HG03558 (cell line): ENCODE data around the gene CNOT3.

Source experiments
- ATAC-seq: cut with Tn5 transposase; IDR thresholded peaks from one replicate; pipeline ENCODE4 v1.9.1; 2021; ENCODE audit warnings: moderate number of reproducible peaks; ENCODE audit not compliant: unreplicated experiment; ENCODE audit errors: extremely low read depth

Gene CNOT3

GRCh38 chr19:54145541-54146158 is 8.1 kb downstream of the CNOT3 start:
- ATAC-seq = no peak

GRCh38 chr19:54147676-54148075 is 10.1 kb downstream of the CNOT3 start:
- no peak for ATAC-seq

GRCh38 chr19:54148158-54148557 is 10.6 kb downstream of the CNOT3 start:
- ATAC-seq = no peak

GRCh38 chr19:54149021-54149812 is 11.7 kb downstream of the CNOT3 start:
- no peak for ATAC-seq

GRCh38 chr19:54151362-54152035 is 13.9 kb downstream of the CNOT3 start:
- no peak for ATAC-seq

- ATAC-seq = no peak
Measured at GRCh38 chr19:54152267-54152666, 14.7 kb downstream of the CNOT3 start.

GRCh38 chr19:54152878-54153524 is 15.4 kb downstream of the CNOT3 start:
- ATAC-seq = no peak

- ATAC-seq = no peak
Measured at GRCh38 chr19:54153731-54154326, 16.3 kb downstream of the CNOT3 start.

GRCh38 chr19:54154603-54155345 is 17.2 kb downstream of the CNOT3 start:
- no peak for ATAC-seq

- no peak for ATAC-seq
Measured at GRCh38 chr19:54155694-54156093, 18.1 kb downstream of the CNOT3 start.

GRCh38 chr19:54156490-54156889 is 18.9 kb downstream of the CNOT3 start:
- no peak for ATAC-seq

GRCh38 chr19:54156953-54157352 is 19.4 kb downstream of the CNOT3 start:
- no peak for ATAC-seq

- ATAC-seq = no peak
Measured at GRCh38 chr19:54158812-54159351, 21.3 kb downstream of the CNOT3 start.

- ATAC-seq = peak; percentile 82
Measured at GRCh38 chr19:54159352-54160181, 22.0 kb downstream of the CNOT3 start, which contains the start of gene LENG1. Gene LENG1, minus strand, starts transcription at chr19:54159721. Its CDS starts 26 bp downstream, at chr19:54159695.

- ATAC-seq = no peak
Measured at GRCh38 chr19:54160182-54160811, 22.7 kb downstream of the CNOT3 start.

- no peak for ATAC-seq
Measured at GRCh38 chr19:54160854-54161253, 23.3 kb downstream of the CNOT3 start.

GRCh38 chr19:54162241-54162805 is 24.8 kb downstream of the CNOT3 start:
- ATAC-seq = no peak

GRCh38 chr19:54162884-54163283 is 25.3 kb downstream of the CNOT3 start:
- no peak for ATAC-seq
